Astrocyte of the spinal cord (primary cell): ENCODE data around the gene LBH.

Source experiments
- DNase-seq: peaks from one replicate; pipeline ENCODE4 v3.0.0; 2011; ENCODE audit warnings: low read depth, low spot score
- H3K4me3 ChIP-seq: 2 replicates; pipeline ENCODE4 v1.5.1; 2011; ENCODE audit warnings: low read depth, mild to moderate bottlenecking, low read length, moderate library complexity
- in situ Hi-C: cut with HindIII; loops from 2 replicates; pipeline ENCODE4 v1.10.0; 2017; ENCODE audit warnings: low sequenced_read_pairs
- TF ChIP-seq, protein P1 (sequence below): IDR thresholded peaks from 2 replicates; pipeline ENCODE4 v1.5.1; 2012; ENCODE audit warnings: low read depth, mild to moderate bottlenecking, low read length, inconsistent platforms

The LBH gene

DNA sequence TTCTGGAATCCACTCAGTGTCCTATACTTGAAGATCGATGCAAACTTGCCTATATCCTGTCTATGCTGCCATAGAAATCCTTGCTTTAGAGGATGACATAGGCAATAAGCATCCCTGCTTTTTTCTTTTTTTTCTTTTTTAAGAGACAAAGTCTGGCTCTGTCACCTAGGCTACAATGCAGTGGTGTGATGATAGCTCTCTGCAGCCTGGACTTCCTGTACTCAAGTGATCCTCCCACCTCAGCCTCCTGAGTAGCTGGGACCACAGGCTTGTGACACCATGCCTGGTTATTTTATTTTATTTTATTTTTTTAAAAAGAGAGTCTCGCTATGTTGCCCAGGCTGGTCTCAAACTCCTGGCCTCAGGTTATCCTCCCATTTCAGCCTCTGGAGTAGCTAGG is 76.9 kb downstream of the LBH start:
- H3K4me3 ChIP-seq = no peak overlapping the region
- in situ Hi-C loops = no loop called here
- TF ChIP-seq, protein P1, sequence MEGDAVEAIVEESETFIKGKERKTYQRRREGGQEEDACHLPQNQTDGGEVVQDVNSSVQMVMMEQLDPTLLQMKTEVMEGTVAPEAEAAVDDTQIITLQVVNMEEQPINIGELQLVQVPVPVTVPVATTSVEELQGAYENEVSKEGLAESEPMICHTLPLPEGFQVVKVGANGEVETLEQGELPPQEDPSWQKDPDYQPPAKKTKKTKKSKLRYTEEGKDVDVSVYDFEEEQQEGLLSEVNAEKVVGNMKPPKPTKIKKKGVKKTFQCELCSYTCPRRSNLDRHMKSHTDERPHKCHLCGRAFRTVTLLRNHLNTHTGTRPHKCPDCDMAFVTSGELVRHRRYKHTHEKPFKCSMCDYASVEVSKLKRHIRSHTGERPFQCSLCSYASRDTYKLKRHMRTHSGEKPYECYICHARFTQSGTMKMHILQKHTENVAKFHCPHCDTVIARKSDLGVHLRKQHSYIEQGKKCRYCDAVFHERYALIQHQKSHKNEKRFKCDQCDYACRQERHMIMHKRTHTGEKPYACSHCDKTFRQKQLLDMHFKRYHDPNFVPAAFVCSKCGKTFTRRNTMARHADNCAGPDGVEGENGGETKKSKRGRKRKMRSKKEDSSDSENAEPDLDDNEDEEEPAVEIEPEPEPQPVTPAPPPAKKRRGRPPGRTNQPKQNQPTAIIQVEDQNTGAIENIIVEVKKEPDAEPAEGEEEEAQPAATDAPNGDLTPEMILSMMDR = no peak
- DNase-seq = no peak
